ENCODE data around the gene GJB6. TPM values are rescaled to one million over a fixed set of nuclear protein-coding genes. Genes with fewer than 3 reads are reported as not detected.
A peak's percentile ranks its signal among the peaks of the same experiment; 100 is the strongest.
"Not testable (repeated sequence)": the region's sequence is repeated elsewhere in the genome, so short reads cannot be mapped to it uniquely, and the experiment has no call there.

The GJB6 gene
- total RNA-seq = 0.94 TPM

GRCh38 chr13:20231839-20232555, at the start of gene GJB6:
GJB6 (minus strand) TSS chr13:20232319; CDS start chr13:20223480, 8,839 bp downstream.
- H3K27me3 ChIP-seq (ENCODE audit: insufficient read depth, low read length) = peaks cover 46% of the 10 kb centered on the region
- peaks cover 20% of the 10 kb centered on the region for H3K4me1 ChIP-seq (ENCODE audit: insufficient read depth, low read length)
- peak within 1 kb of the TSS; percentile 40 for H3K4me3 ChIP-seq (ENCODE audit: low read length)
- no peaks in the 10 kb centered on the region for H3K9me3 ChIP-seq (ENCODE audit: low read depth, low read length)

DNA sequence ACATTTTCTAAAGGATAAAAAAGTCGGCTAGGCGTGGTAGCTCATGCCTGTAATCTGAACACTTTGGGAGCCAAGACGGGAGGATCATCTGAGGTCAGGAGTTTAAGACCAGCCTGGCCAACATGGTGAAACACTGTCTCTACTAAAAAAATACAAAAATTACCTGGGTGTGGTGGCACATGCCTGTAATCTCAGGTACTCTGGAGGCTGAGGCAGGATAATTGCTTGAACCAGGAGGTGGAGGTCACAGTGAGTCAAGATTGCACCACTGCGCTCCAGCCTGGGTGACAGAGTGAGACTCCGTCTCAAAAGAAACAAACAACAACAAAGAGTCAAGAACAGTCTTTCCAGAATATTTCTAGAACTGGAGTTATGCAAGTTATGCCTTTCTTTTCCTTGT, 44.8 kb upstream of the GJB6 start:
- H3K27me3 ChIP-seq (ENCODE audit: insufficient read depth, low read length); H3K9me3 ChIP-seq (ENCODE audit: low read depth, low read length); H3K4me3 ChIP-seq (ENCODE audit: low read length); H3K4me1 ChIP-seq (ENCODE audit: insufficient read depth, low read length): not testable (repeated sequence)

DNA sequence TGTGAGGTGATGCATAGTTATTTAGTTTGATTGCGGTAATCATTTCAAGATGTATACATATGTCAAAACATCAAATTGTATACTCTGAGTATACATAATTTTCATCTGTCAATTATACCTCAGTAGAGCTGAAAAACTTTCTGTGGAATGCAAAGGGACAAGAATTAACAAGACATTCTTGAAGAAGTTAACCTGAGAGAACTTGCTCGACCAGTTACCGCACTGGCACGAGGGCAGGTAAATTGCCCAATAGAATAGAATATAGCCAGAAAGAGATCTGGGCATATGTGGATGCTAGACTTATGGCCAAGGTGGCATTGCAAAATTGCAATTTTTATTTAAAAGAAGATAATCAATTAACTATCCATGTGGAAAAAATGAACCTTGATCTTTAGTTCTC, 42.3 kb upstream of the GJB6 start:
- no peak overlapping the region for H3K4me3 ChIP-seq (ENCODE audit: low read length)

GRCh38 chr13:20272588-20273171, 40.6 kb upstream of the GJB6 start:
- Histone ChIP-seq H3K27me3 (ENCODE audit: insufficient read depth, low read length) (no peaks in the 10 kb centered on the region), H3K4me3 (ENCODE audit: low read length) (no peak overlapping the region), H3K9me3 (ENCODE audit: low read depth, low read length) (no peaks in the 10 kb centered on the region), H3K4me1 (ENCODE audit: insufficient read depth, low read length) (no peaks in the 10 kb centered on the region)

More for the DNA sequence above, 42.3 kb upstream of the GJB6 start:
- Histone ChIP-seq H3K27me3 (ENCODE audit: insufficient read depth, low read length) (no peaks in the 10 kb centered on the region), H3K9me3 (ENCODE audit: low read depth, low read length) (no peaks in the 10 kb centered on the region), H3K4me1 (ENCODE audit: insufficient read depth, low read length) (no peaks in the 10 kb centered on the region)

GRCh38 chr13:20272104-20272503, 40.0 kb upstream of the GJB6 start:
- Histone ChIP-seq H3K4me3 (ENCODE audit: low read length) (no peak overlapping the region), H3K4me1 (ENCODE audit: insufficient read depth, low read length) (no peaks in the 10 kb centered on the region), H3K27me3 (ENCODE audit: insufficient read depth, low read length) (no peaks in the 10 kb centered on the region)

GRCh38 chr13:20271441-20271840, 39.3 kb upstream of the GJB6 start:
- H3K4me1 ChIP-seq (ENCODE audit: insufficient read depth, low read length) = no peaks in the 10 kb centered on the region
- no peak overlapping the region for H3K4me3 ChIP-seq (ENCODE audit: low read length)
- no peaks in the 10 kb centered on the region for H3K27me3 ChIP-seq (ENCODE audit: insufficient read depth, low read length)
- no peaks in the 10 kb centered on the region for H3K9me3 ChIP-seq (ENCODE audit: low read depth, low read length)

More at GRCh38 chr13:20272104-20272503, 40.0 kb upstream of the GJB6 start:
- no peaks in the 10 kb centered on the region for H3K9me3 ChIP-seq (ENCODE audit: low read depth, low read length)

DNA sequence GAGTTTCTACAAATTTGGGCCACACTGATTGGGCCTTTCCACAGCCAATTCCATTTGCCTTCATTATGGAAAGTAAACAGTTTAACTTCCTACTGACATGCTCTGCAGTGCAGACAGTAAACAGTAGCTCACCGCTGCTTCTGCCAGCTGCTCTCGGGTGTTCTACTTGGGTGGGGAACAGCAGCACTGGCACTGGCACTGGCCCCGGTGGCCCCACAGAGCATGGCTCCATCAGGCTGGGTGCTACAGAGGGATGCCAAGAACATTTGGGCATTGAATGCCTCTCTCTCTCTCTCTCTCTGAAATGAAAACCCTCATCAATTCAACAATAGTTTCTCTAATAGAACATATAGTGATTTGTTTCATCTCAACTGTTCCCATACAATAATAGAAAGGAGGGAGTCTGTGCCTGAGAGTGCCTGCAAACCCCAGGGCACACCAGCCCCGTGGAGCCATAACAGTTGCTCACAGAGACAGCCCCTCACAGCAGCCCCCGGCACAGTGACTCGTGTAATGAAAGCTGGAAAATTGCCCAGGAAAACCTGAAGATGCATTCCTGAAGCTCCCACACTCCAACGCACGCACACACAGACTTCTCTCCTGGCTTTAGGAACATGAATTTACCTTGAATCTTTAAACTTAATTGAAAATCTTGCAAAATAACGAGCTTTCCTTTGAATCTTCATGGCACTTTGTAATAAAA, 38.2 kb upstream of the GJB6 start:
- Histone ChIP-seq H3K27me3 (ENCODE audit: insufficient read depth, low read length) (no peaks in the 10 kb centered on the region), H3K9me3 (ENCODE audit: low read depth, low read length) (no peaks in the 10 kb centered on the region), H3K4me3 (ENCODE audit: low read length) (no peak overlapping the region), H3K4me1 (ENCODE audit: insufficient read depth, low read length) (no peaks in the 10 kb centered on the region)

- no peaks in the 10 kb centered on the region for H3K9me3 ChIP-seq (ENCODE audit: low read depth, low read length)
- H3K4me1 ChIP-seq (ENCODE audit: insufficient read depth, low read length) = no peaks in the 10 kb centered on the region
- H3K27me3 ChIP-seq (ENCODE audit: insufficient read depth, low read length) = no peaks in the 10 kb centered on the region
- H3K4me3 ChIP-seq (ENCODE audit: low read length) = no peak overlapping the region
These were observed 32.3 kb upstream of the GJB6 start for GRCh38 chr13:20264271-20265018.

DNA sequence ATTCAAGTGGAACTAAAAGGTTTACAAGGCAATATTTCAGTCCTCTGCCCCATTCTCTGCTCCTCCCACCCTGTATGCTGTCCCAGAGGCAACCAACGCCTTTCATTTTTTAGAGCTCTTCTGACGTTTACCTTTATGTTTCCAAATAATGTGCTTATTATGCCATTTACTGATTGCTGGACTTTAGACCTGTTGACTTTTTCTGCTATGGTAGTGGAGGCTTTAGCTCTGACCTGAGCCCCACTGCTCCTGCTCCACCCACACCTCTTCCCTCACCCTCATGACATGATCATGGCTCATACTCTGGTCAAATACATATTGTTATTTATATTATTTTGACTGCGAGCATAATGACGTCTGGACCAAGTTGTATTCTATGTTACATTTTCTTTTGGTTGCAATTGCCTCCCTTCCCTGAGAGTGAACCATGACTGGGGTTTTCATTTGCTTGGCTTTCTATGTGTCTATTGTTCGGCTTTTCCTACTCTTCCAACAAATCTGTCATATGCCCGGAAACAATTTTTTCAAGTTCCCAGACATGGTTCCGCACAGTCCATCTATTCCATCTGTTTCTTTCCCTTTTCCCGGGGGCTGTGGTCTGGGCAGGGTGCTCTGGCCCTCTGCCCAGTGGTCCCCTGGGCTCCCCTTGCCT, 31.4 kb upstream of the GJB6 start:
- Histone ChIP-seq H3K9me3 (ENCODE audit: low read depth, low read length) (no peaks in the 10 kb centered on the region), H3K4me1 (ENCODE audit: insufficient read depth, low read length) (no peaks in the 10 kb centered on the region), H3K4me3 (ENCODE audit: low read length) (no peak overlapping the region), H3K27me3 (ENCODE audit: insufficient read depth, low read length) (no peaks in the 10 kb centered on the region)

DNA sequence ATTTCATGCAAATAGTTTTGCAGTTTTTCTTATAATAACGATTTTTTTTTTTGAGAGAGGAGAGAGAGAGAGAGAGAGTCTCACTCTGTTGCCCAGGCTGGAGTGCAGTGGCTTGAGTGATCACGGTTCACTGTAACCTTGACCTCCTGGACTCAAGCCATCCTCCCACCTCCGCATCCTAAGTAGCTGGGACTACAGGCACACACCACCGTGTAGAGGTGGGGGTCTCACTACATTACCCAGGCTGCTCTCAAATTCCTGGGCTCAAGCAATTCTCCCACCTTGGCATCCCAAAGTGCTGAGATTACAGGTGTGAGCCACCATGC, 26.8 kb upstream of the GJB6 start:
- no peaks in the 10 kb centered on the region for H3K27me3 ChIP-seq (ENCODE audit: insufficient read depth, low read length)
- no peaks in the 10 kb centered on the region for H3K4me1 ChIP-seq (ENCODE audit: insufficient read depth, low read length)
- no peaks in the 10 kb centered on the region for H3K9me3 ChIP-seq (ENCODE audit: low read depth, low read length)
- no peak overlapping the region for H3K4me3 ChIP-seq (ENCODE audit: low read length)

DNA sequence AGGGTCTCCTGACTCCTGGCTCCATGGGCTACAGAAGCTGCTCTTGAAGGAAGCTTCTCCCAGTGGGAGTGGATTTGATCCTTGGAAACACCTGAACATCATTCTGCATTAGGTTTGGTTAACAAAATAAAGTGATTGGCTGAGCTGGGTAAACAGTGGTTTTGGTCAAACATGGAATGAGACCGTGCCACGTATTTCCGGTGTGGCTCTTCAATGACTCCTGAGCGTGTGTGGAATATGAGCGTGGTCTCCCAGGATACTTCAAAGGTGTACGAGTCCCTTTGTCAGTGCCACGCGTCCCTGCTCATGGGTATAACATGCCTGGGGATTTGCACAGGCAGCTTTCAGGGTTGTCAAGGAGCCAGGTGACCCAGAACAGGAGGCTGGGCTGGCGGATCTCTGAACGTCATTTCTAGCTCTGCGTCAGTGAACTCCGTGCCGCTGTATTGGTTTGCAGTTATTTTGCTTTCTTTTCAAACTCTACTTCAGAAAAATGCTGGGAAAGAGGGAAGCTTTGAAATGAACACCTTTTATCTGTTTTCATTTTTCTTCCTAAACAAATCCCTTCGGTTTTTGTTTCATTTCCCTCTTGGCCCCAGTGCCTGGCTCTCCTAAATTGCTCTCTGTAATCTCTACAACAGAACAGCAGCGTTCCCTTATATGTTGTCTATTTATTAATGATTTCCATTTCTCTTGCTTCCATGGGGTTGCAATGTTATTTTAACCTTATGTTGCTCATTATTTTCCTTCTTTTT, 26.3 kb upstream of the GJB6 start:
- H3K9me3 ChIP-seq (ENCODE audit: low read depth, low read length) = no peaks in the 10 kb centered on the region
- H3K27me3 ChIP-seq (ENCODE audit: insufficient read depth, low read length) = no peaks in the 10 kb centered on the region
- no peak overlapping the region for H3K4me3 ChIP-seq (ENCODE audit: low read length)
- H3K4me1 ChIP-seq (ENCODE audit: insufficient read depth, low read length) = no peaks in the 10 kb centered on the region

- no peaks in the 10 kb centered on the region for H3K4me1 ChIP-seq (ENCODE audit: insufficient read depth, low read length)
- no peak overlapping the region for H3K4me3 ChIP-seq (ENCODE audit: low read length)
- H3K27me3 ChIP-seq (ENCODE audit: insufficient read depth, low read length) = no peaks in the 10 kb centered on the region
- H3K9me3 ChIP-seq (ENCODE audit: low read depth, low read length) = no peaks in the 10 kb centered on the region
These were observed 22.0 kb upstream of the GJB6 start for GRCh38 chr13:20254076-20254475.

DNA sequence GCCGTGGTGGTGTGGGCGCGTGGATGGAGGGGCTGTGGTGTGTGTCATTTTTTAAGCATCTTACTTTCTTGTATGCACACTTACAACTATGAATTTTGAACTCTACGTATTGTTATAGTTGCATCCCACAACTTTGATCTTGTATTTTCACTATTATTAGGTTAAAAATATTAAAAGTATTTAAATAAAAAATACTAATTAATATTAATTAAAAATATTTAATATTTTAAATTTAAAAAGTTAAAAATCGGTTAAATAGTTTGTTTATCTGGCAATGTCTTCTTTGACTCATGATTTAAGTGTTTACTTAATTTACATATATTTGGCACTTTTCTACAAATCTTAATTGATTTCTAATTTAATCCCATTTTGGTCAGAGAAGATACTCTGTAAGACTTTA, 17.8 kb upstream of the GJB6 start:
- no peaks in the 10 kb centered on the region for H3K9me3 ChIP-seq (ENCODE audit: low read depth, low read length)
- no peaks in the 10 kb centered on the region for H3K4me1 ChIP-seq (ENCODE audit: insufficient read depth, low read length)
- no peak overlapping the region for H3K4me3 ChIP-seq (ENCODE audit: low read length)
- H3K27me3 ChIP-seq (ENCODE audit: insufficient read depth, low read length) = no peaks in the 10 kb centered on the region

DNA sequence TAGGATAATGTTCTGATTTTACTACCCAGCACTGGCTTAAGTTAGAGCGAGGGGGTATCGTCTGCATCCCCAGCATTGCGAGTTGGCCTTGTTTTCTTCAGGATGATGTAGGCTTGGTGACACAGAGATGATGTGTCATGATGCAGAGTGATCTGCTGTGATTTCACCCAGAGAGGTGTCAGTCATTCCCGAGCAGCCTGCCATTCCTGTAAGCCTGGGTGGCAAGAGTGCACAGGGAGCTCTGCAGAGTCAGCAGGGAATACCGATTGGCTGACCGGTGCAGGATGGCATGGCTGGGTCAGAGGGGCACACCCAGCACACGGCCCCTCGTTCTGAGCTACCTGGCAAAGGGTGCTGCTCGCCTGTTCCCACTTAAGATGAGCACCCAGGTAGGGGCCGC, 15.8 kb upstream of the GJB6 start:
- no peak overlapping the region for H3K4me3 ChIP-seq (ENCODE audit: low read length)
- H3K4me1 ChIP-seq (ENCODE audit: insufficient read depth, low read length) = no peaks in the 10 kb centered on the region
- H3K27me3 ChIP-seq (ENCODE audit: insufficient read depth, low read length) = no peaks in the 10 kb centered on the region
- H3K9me3 ChIP-seq (ENCODE audit: low read depth, low read length) = no peaks in the 10 kb centered on the region
